Lung (tissue), 12 donors: ENCODE data around the gene NOS1. TPM values are rescaled to one million over a fixed set of nuclear protein-coding genes. Genes with fewer than 3 reads are reported as not detected.
"Not testable (repeated sequence)": the region's sequence is repeated elsewhere in the genome, so short reads cannot be mapped to it uniquely, and the experiment has no call there.

Source experiments
- ATAC-seq: fragments of 200-7000 bp; cut with Tn5 transposase; one replicate; pipeline ENCODE4 v1.9.1; 2020; ENCODE audit warnings: moderate number of reproducible peaks; ENCODE audit not compliant: insufficient read depth, low FRiP score
- DNase-seq, 3 donors: peaks; one replicate each; pipeline ENCODE4 v3.0.0-alpha.2; 2013 to 2017
- H3K27ac ChIP-seq, 2 donors: one replicate each; pipeline ENCODE4 v1.5.1; 2013; ENCODE audit warnings: mild to moderate bottlenecking in 2 of 2, moderate library complexity in 2 of 2, control low read depth in 1 of 2, inconsistent platforms in 1 of 2, low read depth in 1 of 2, low read length in 1 of 2
- H3K27me3 ChIP-seq, 3 donors: one replicate each; pipeline ENCODE4 v1.5.1; 2013; ENCODE audit warnings: low read length in 2 of 3; ENCODE audit not compliant: control insufficient read depth in 3 of 3, insufficient read depth in 3 of 3
- H3K36me3 ChIP-seq, 4 donors: one replicate each; pipeline ENCODE4 v1.5.1; 2013; ENCODE audit warnings: low read length in 4 of 4, mild to moderate bottlenecking in 1 of 4, moderate library complexity in 1 of 4; ENCODE audit not compliant: control insufficient read depth in 4 of 4, insufficient read depth in 4 of 4
- H3K4me1 ChIP-seq, 5 donors: one replicate each; pipeline ENCODE4 v1.5.1; 2013; ENCODE audit warnings: low read length in 5 of 5, mild to moderate bottlenecking in 2 of 5, moderate library complexity in 1 of 5; ENCODE audit not compliant: control insufficient read depth in 5 of 5, insufficient read depth in 5 of 5
- H3K4me3 ChIP-seq: one replicate; pipeline ENCODE4 v1.5.1; 2013; ENCODE audit warnings: mild to moderate bottlenecking, control low read depth, moderate library complexity
- H3K9ac ChIP-seq, 2 donors: one replicate each; pipeline ENCODE4 v1.5.1; 2013; ENCODE audit warnings: low read length in 2 of 2, control low read depth in 1 of 2; ENCODE audit not compliant: insufficient read depth in 1 of 2
- H3K9me3 ChIP-seq, 4 donors: one replicate each; pipeline ENCODE4 v1.5.1; 2013; ENCODE audit warnings: low read length in 3 of 4, mild to moderate bottlenecking in 1 of 4, moderate library complexity in 1 of 4; ENCODE audit not compliant: control insufficient read depth in 4 of 4, insufficient read depth in 3 of 4
- WGBS, 2 donors: extraction: QIAGEN DNeasy Blood & Tissue Kit; methylation state at CpG; one replicate each; pipeline ENCODE4 v1.1.7; 2013; 5-methylcytosine and 5-hydroxymethylcytosine counted together
- polyA plus RNA-seq, 2 donors: library from polyadenylated mRNA; stranded (reverse); fragments of 200-250 nt; gene quantifications; one replicate each; pipeline ENCODE4 v1.2.1, GENCODE V29; 2013
- total RNA-seq, 2 donors: library from RNA; depleted of rRNA in 1 of 2; stranded (reverse); fragments of >200 nt in 1 of 2; gene quantifications; one replicate each; pipeline ENCODE4 v1.2.1, GENCODE V29; 2014 to 2021
- TF ChIP-seq, protein P1 (sequence below): IDR thresholded peaks from 2 replicates; pipeline ENCODE4 v1.5.1; 2012; ENCODE audit warnings: mild to moderate bottlenecking; ENCODE audit errors: control extremely low read depth, extremely low read depth
- donor health status: control.
- donor health status: control.
- donor health status: Bipolar disorder and iron deficiency.
- donor health status: healthy.
- donor health status: DM: yes; HTN: yes; CAD: no.

The NOS1 gene
- total and polyA plus RNA-seq, 4 donors = 0.25 to 2.4 (median 0.74) TPM

- Histone ChIP-seq H3K4me1 (peaks cover 0 to 5% (median 0%) of the 10 kb centered on the region in 5 donors), H3K9me3 (peaks cover 0 to 4% (median 0%) of the 10 kb centered on the region in 4 donors), H3K4me3 (no peak overlapping the region), H3K36me3 (peaks cover 15 to 58% (median 28%) of the 10 kb centered on the region in 4 donors), H3K9ac (no peak overlapping the region), H3K27ac (no peak overlapping the region), H3K27me3 (no peaks in the 10 kb centered on the region)
- WGBS, 2 donors = 84 to 92% methylated on average over 3 of the region's 3 CpGs
- TF ChIP-seq, protein P1, sequence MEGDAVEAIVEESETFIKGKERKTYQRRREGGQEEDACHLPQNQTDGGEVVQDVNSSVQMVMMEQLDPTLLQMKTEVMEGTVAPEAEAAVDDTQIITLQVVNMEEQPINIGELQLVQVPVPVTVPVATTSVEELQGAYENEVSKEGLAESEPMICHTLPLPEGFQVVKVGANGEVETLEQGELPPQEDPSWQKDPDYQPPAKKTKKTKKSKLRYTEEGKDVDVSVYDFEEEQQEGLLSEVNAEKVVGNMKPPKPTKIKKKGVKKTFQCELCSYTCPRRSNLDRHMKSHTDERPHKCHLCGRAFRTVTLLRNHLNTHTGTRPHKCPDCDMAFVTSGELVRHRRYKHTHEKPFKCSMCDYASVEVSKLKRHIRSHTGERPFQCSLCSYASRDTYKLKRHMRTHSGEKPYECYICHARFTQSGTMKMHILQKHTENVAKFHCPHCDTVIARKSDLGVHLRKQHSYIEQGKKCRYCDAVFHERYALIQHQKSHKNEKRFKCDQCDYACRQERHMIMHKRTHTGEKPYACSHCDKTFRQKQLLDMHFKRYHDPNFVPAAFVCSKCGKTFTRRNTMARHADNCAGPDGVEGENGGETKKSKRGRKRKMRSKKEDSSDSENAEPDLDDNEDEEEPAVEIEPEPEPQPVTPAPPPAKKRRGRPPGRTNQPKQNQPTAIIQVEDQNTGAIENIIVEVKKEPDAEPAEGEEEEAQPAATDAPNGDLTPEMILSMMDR = no peak
- DNase-seq (no peak), ATAC-seq (no peak)
Measured at GRCh38 chr12:117182866-117183265, 178.6 kb downstream of the NOS1 start.

DNA sequence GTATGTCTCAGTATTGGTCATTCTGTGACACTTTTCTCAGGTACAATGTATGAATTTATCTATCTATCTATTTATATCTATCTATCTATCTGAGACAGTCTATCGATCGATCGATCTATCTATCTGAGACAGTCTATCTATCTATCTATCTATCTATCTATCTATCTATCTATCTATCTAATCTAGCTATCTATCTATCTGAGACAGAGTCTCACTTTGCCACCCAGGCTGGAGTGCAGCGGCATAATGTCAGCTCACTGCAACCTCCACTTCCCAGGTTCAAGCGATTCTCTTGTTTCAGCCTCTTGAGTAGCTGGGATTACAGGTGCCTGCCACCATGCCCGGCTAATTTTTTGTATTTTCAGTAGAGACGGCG is 180.0 kb downstream of the NOS1 start:
- peaks cover 15 to 59% (median 29%) of the 10 kb centered on the region in 4 donors for H3K36me3 ChIP-seq
- not testable (repeated sequence) for H3K4me3 ChIP-seq, H3K4me1 ChIP-seq, H3K9me3 ChIP-seq, ATAC-seq, H3K27ac ChIP-seq, H3K27me3 ChIP-seq, H3K9ac ChIP-seq, DNase-seq
- 85 to 96% methylated on average over 8 of the region's 8 CpGs for WGBS, 2 donors

GRCh38 chr12:117180758-117181467 is 180.5 kb downstream of the NOS1 start:
- Histone ChIP-seq H3K36me3 (peaks cover 18 to 59% (median 31%) of the 10 kb centered on the region in 4 donors), H3K4me1 (peaks cover 0 to 2% (median 0%) of the 10 kb centered on the region in 5 donors), H3K9ac (no peak overlapping the region), H3K9me3 (peaks cover 0 to 4% (median 0%) of the 10 kb centered on the region in 4 donors), H3K27me3 (no peaks in the 10 kb centered on the region), H3K4me3 (no peak overlapping the region), H3K27ac (no peak overlapping the region)
- ATAC-seq (no peak), DNase-seq (no peak)
- TF ChIP-seq, protein P1 = no peak
- WGBS, 2 donors = 72 to 85% methylated on average over 4 of the region's 4 CpGs

GRCh38 chr12:117178745-117179144 is 182.7 kb downstream of the NOS1 start:
- no peaks in the 10 kb centered on the region for H3K27me3 ChIP-seq
- no peak overlapping the region for H3K9ac ChIP-seq
- no peak overlapping the region for H3K27ac ChIP-seq
- TF ChIP-seq, protein P1 = no peak
- peaks cover 0 to 4% (median 0%) of the 10 kb centered on the region in 4 donors for H3K9me3 ChIP-seq
- 95 to 96% methylated on average over 2 of the region's 2 CpGs for WGBS, 2 donors
- DNase-seq = no peak
- no peak overlapping the region for H3K4me3 ChIP-seq
- ATAC-seq = no peak
- peaks cover 25 to 58% (median 40%) of the 10 kb centered on the region in 4 donors for H3K36me3 ChIP-seq
- H3K4me1 ChIP-seq = peaks cover 0 to 2% (median 0%) of the 10 kb centered on the region in 5 donors
